NCI-H187 treated with DMSO at 0.1 percent for 48 hours (cell line): Measurements from ENCODE around the gene SERGEF.

Source experiments
- DNase-seq: peaks from one replicate; lab custom pipeline; 2025; lab: John Stamatoyannopoulos, UW

Gene SERGEF

GRCh38 chr11:17861036-17861755 is 151.7 kb downstream of the SERGEF start:
- DNase-seq, result no peak

GRCh38 chr11:17859552-17859951 is 153.3 kb downstream of the SERGEF start:
- no peak for DNase-seq

GRCh38 chr11:17855531-17856290 is 157.1 kb downstream of the SERGEF start:
- no peak for DNase-seq

GRCh38 chr11:17853280-17853679 is 159.6 kb downstream of the SERGEF start:
- no peak for DNase-seq

- no peak for DNase-seq
These were observed 160.6 kb downstream of the SERGEF start for GRCh38 chr11:17852246-17852645.

GRCh38 chr11:17851697-17852096 is 161.2 kb downstream of the SERGEF start:
- DNase-seq, result no peak

- no peak for DNase-seq
These were observed 162.5 kb downstream of the SERGEF start for GRCh38 chr11:17850336-17850735.

- no peak for DNase-seq
These were observed 164.1 kb downstream of the SERGEF start for GRCh38 chr11:17848715-17849114.

- no peak for DNase-seq
These were observed 165.9 kb downstream of the SERGEF start for GRCh38 chr11:17846852-17847453.

GRCh38 chr11:17845431-17845881 is 167.4 kb downstream of the SERGEF start:
- no peak for DNase-seq

GRCh38 chr11:17840101-17840548 is 172.7 kb downstream of the SERGEF start:
- no peak for DNase-seq

- DNase-seq, result no peak
These were observed 173.4 kb downstream of the SERGEF start for GRCh38 chr11:17839450-17839849.

GRCh38 chr11:17838102-17838501 is 174.7 kb downstream of the SERGEF start:
- DNase-seq, result no peak

- no peak for DNase-seq
These were observed 181.0 kb downstream of the SERGEF start for GRCh38 chr11:17831883-17832282.

GRCh38 chr11:17831228-17831627 is 181.6 kb downstream of the SERGEF start:
- no peak for DNase-seq

- DNase-seq, result no peak
These were observed 184.5 kb downstream of the SERGEF start for GRCh38 chr11:17828311-17828751.

GRCh38 chr11:17827006-17827405 is 185.8 kb downstream of the SERGEF start:
- no peak for DNase-seq

- DNase-seq, result no peak
These were observed 190.5 kb downstream of the SERGEF start for GRCh38 chr11:17822401-17822781.

GRCh38 chr11:17821648-17822400 is 191.0 kb downstream of the SERGEF start:
- DNase-seq, result no peak

- no peak for DNase-seq
These were observed 196.5 kb downstream of the SERGEF start for GRCh38 chr11:17816232-17816931.

GRCh38 chr11:17814546-17814945 is 198.3 kb downstream of the SERGEF start:
- DNase-seq, result no peak
